AG04450 (cell line): ENCODE results near the gene PARP15. TPM values are rescaled to one million over a fixed set of nuclear protein-coding genes. Genes with fewer than 3 reads are reported as not detected.
A peak's percentile ranks its signal among the peaks of the same experiment; 100 is the strongest.

Source experiments
- CTCF ChIA-PET: fragments of 300-600, 350-600 bp; formaldehyde crosslinking; extraction: SDS; loops from one replicate; lab custom pipeline; 2022; ENCODE audit warnings: antibody characterized with exemption, inconsistent platforms; lab: Charles Lee
- POLR2A ChIA-PET: fragments of 350-600 bp; formaldehyde crosslinking; extraction: SDS; loops from one replicate; lab custom pipeline; 2021; ENCODE audit warnings: antibody characterized with exemption, inconsistent platforms; lab: Yijun Ruan, JAX
- DNase-seq: peaks from one replicate; pipeline ENCODE4 v3.0.0-alpha.2; 2011; ENCODE audit warnings: low read depth, low spot score
- H3K27ac ChIP-seq: one replicate; pipeline ENCODE4 v1.5.1; 2012; ENCODE audit warnings: low read depth, low read length, control low read depth
- H3K27me3 ChIP-seq: one replicate; pipeline ENCODE4 v1.6.0; 2012; ENCODE audit warnings: low read length; ENCODE audit not compliant: control insufficient read depth, insufficient read depth
- H3K4me3 ChIP-seq: 2 replicates; pipeline ENCODE4 v1.5.1; 2011; ENCODE audit warnings: mild to moderate bottlenecking, low read depth, low read length, control low read depth
- H3K9me3 ChIP-seq: 2 replicates; pipeline ENCODE4 v1.5.1; 2012; ENCODE audit warnings: low read length; ENCODE audit not compliant: control insufficient read depth, insufficient read depth
- polyA plus RNA-seq: library from polyadenylated mRNA; depleted of rRNA; stranded (reverse); fragments of >200 nt; gene quantifications from 2 replicates; pipeline ENCODE4 v1.2.3, GENCODE V29; 2011
- TF ChIP-seq, protein P1 (sequence below): IDR thresholded peaks from 2 replicates; pipeline ENCODE4 v1.5.1; 2011; ENCODE audit warnings: low read depth, low read length, control low read depth, inconsistent platforms

Gene PARP15
- polyA plus RNA-seq, 1 experiment = 0.22 TPM

GRCh38 chr3:122578069-122578740, 755 bp downstream of the PARP15 start:
- no peak for DNase-seq
- ChIA-PET CTCF (interaction anchor here (0.6 to 1.2 kb wide), 2 partner anchors 33 to 118 kb away, joined by 3 read pairs; no protein-coding TSS in a partner anchor), POLR2A (no interaction called here)

GRCh38 chr3:122580470-122580869, 3.0 kb downstream of the PARP15 start:
- POLR2A ChIA-PET = no interaction called here

More at GRCh38 chr3:122578069-122578740, 755 bp downstream of the PARP15 start:
- Histone ChIP-seq H3K9me3 (peaks cover 4% of the 10 kb centered on the region), H3K4me3 (peak overlapping the region; percentile 56), H3K27ac (no peak overlapping the region), H3K27me3 (no peaks in the 10 kb centered on the region)
- TF ChIP-seq, protein P1, sequence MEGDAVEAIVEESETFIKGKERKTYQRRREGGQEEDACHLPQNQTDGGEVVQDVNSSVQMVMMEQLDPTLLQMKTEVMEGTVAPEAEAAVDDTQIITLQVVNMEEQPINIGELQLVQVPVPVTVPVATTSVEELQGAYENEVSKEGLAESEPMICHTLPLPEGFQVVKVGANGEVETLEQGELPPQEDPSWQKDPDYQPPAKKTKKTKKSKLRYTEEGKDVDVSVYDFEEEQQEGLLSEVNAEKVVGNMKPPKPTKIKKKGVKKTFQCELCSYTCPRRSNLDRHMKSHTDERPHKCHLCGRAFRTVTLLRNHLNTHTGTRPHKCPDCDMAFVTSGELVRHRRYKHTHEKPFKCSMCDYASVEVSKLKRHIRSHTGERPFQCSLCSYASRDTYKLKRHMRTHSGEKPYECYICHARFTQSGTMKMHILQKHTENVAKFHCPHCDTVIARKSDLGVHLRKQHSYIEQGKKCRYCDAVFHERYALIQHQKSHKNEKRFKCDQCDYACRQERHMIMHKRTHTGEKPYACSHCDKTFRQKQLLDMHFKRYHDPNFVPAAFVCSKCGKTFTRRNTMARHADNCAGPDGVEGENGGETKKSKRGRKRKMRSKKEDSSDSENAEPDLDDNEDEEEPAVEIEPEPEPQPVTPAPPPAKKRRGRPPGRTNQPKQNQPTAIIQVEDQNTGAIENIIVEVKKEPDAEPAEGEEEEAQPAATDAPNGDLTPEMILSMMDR = no peak

GRCh38 chr3:122581622-122582021, 4.2 kb downstream of the PARP15 start:
- ChIA-PET POLR2A (no interaction called here), CTCF (interaction anchor here (1.4 kb wide), 1 partner anchor 98 kb away, joined by 4 read pairs; no protein-coding TSS in a partner anchor)
- peaks cover 4% of the 10 kb centered on the region for H3K9me3 ChIP-seq
- H3K4me3 ChIP-seq = no peak overlapping the region
- no peaks in the 10 kb centered on the region for H3K27me3 ChIP-seq
- TF ChIP-seq, protein P1 = no peak
- DNase-seq = no peak
- no peak overlapping the region for H3K27ac ChIP-seq

More at GRCh38 chr3:122580470-122580869, 3.0 kb downstream of the PARP15 start:
- Histone ChIP-seq H3K27me3 (no peaks in the 10 kb centered on the region), H3K4me3 (no peak overlapping the region), H3K9me3 (peaks cover 4% of the 10 kb centered on the region), H3K27ac (no peak overlapping the region)
- CTCF ChIA-PET = no interaction called here
- TF ChIP-seq, protein P1 = no peak
- DNase-seq = no peak

- DNase-seq = no peak
- H3K9me3 ChIP-seq = peaks cover 4% of the 10 kb centered on the region
- ChIA-PET CTCF (interaction anchor here (1.4 kb wide), 1 partner anchor 97 kb away, joined by 4 read pairs; no protein-coding TSS in a partner anchor), POLR2A (no interaction called here)
- H3K4me3 ChIP-seq = no peak overlapping the region
- no peak overlapping the region for H3K27ac ChIP-seq
- no peaks in the 10 kb centered on the region for H3K27me3 ChIP-seq
- TF ChIP-seq, protein P1 = no peak
These were observed 4.9 kb downstream of the PARP15 start for GRCh38 chr3:122582390-122582789.

GRCh38 chr3:122586098-122586497, 8.6 kb downstream of the PARP15 start:
- TF ChIP-seq, protein P1 = no peak
- no peak for DNase-seq
- CTCF ChIA-PET = no interaction called here
- Histone ChIP-seq H3K9me3 (peaks cover 4% of the 10 kb centered on the region; the same call in 1 of the 2 replicates), H3K27ac (no peak overlapping the region), H3K27me3 (no peaks in the 10 kb centered on the region), H3K4me3 (no peak overlapping the region)
- POLR2A ChIA-PET = no interaction called here
